DND-41 (cell line): Measurements from ENCODE around the gene MINK1.

Source experiments
- CTCF ChIP-seq: IDR thresholded peaks from 2 replicates; pipeline ENCODE4 v1.5.1; 2012; ENCODE audit warnings: borderline replicate concordance, low read length, moderate library complexity, mild to moderate bottlenecking; ENCODE audit not compliant: poor library complexity, severe bottlenecking; ENCODE audit errors: extremely low read depth
- EZH2 ChIP-seq: IDR thresholded peaks from 3 replicates; pipeline ENCODE4 v1.6.1; 2012; ENCODE audit warnings: borderline replicate concordance, low read depth, mild to moderate bottlenecking, moderate library complexity, low read length, inconsistent platforms; ENCODE audit not compliant: severe bottlenecking

- no peak for TF ChIP-seq CTCF
- no peak for TF ChIP-seq EZH2
Measured at GRCh38 chr17:4896332-4897197, 63.4 kb downstream of the MINK1 start.
